ENCODE data around the gene FSTL5. TPM values are rescaled to one million over a fixed set of nuclear protein-coding genes. Genes with fewer than 3 reads are reported as not detected.

Gene FSTL5
- total and polyA plus RNA-seq, 2 of the 8 experiments (the other 6 are each of a cell fraction or from before 2014, with no cell fraction given): 0.09 to 0.32 TPM

- Histone ChIP-seq H3K27ac (ENCODE audit: low read depth, low read length) (no peak overlapping the region), H2BK5ac (ENCODE audit: low read depth, low read length) (no peak overlapping the region), H4K5ac (ENCODE audit: insufficient read length, low read depth, low read length) (no peak overlapping the region), H3K4me3 (ENCODE audit: extremely low read depth in 1 of 4, insufficient read depth in 2 of 4, low read depth in 3 of 4, low read length in 4 of 4) (no peak overlapping the region), H3K4ac (replicated peaks; ENCODE audit: insufficient read length, low read depth, low read length) (no peak overlapping the region), H3K18ac (ENCODE audit: extremely low read depth, low read length) (no peak overlapping the region), H4K8ac (ENCODE audit: extremely low read depth, insufficient read depth, low read length) (no peak overlapping the region), H2BK15ac (ENCODE audit: low read length) (no peak overlapping the region), H3K79me2 (ENCODE audit: control insufficient read depth in 1 of 2, insufficient read depth in 2 of 2, low read length in 2 of 2) (no peaks in the 10 kb centered on the region), H3K23ac (ENCODE audit: insufficient read length) (no peak overlapping the region), H2AK5ac (ENCODE audit: low read depth, low read length) (no peak overlapping the region), H4K20me1 (replicated peaks in 1 of 2; ENCODE audit: control insufficient read depth in 1 of 2, insufficient read depth in 2 of 2, low read length in 2 of 2) (no peaks in the 10 kb centered on the region), H3K27me3 (replicated peaks in 1 of 4; ENCODE audit: control insufficient read depth in 3 of 4, extremely low read depth in 1 of 4, insufficient read depth in 3 of 4, low read length in 3 of 4) (no peaks in the 10 kb centered on the region), H3K23me2 (ENCODE audit: low read depth, low read length) (no peaks in the 10 kb centered on the region), H3K9ac (replicated peaks in 1 of 4; ENCODE audit: extremely low read depth in 1 of 4, low read depth in 3 of 4, low read length in 3 of 4) (no peak overlapping the region), H3K4me2 (ENCODE audit: insufficient read depth in 1 of 2, low read depth in 2 of 2, low read length in 2 of 2) (no peak overlapping the region), H2BK12ac (ENCODE audit: low read depth, low read length) (no peak overlapping the region), H3K36me3 (ENCODE audit: control insufficient read depth in 2 of 4, insufficient read depth in 4 of 4, low read length in 3 of 4) (no peaks in the 10 kb centered on the region), H3K4me1 (replicated peaks in 1 of 4; ENCODE audit: control insufficient read depth in 3 of 4, insufficient read depth in 4 of 4, low read length in 3 of 4) (no peaks in the 10 kb centered on the region), H2AFZ (ENCODE audit: low read length) (no peak overlapping the region), H3K79me1 (ENCODE audit: low read depth, low read length) (no peaks in the 10 kb centered on the region), H3K56ac (replicated peaks; ENCODE audit: insufficient read length, low read depth, low read length) (no peak overlapping the region), H2BK120ac (replicated peaks; ENCODE audit: low read depth, low read length) (no peak overlapping the region), H2BK20ac (ENCODE audit: low read length) (no peak overlapping the region), H3K9me3 (ENCODE audit: insufficient read depth in 2 of 2, low read depth in 1 of 2, low read length in 1 of 2) (no peaks in the 10 kb centered on the region), H3K14ac (ENCODE audit: insufficient read length) (no peak overlapping the region), H4K91ac (replicated peaks; ENCODE audit: insufficient read length, low read length) (no peak overlapping the region)
- TF ChIP-seq YY1 (IDR thresholded peaks at IDR 0.05; ENCODE audit: low read depth, low read length) (no peak), HDAC6 (IDR thresholded peaks at IDR 0.05; ENCODE audit: low read depth, low read length) (no peak), SUZ12 (IDR thresholded peaks at IDR 0.05; ENCODE audit: low read length) (no peak), ATF3 (IDR thresholded peaks at IDR 0.05; ENCODE audit: insufficient read depth, low read depth, low read length) (no peak), SP4 (IDR thresholded peaks at IDR 0.05; ENCODE audit: low read length) (no peak), CEBPB (IDR thresholded peaks at IDR 0.05; ENCODE audit: low read depth, low read length) (no peak), BRCA1 (IDR thresholded peaks at IDR 0.05; ENCODE audit: low read depth, low read length) (no peak)
- DNase-seq (ENCODE audit: low read depth in 1 of 2, low spot score in 2 of 2) (no peak), FAIRE-seq (no peak)
- 88% methylated on average over 2 of the region's 2 CpGs; no CpG with 5 or more reads in 1 of the 2 experiments for WGBS, 2 experiments (ENCODE audit: extremely low coverage in 1 of 2, insufficient coverage in 1 of 2, insufficient read length in 1 of 2, insufficient replicate concordance in 2 of 2, low coverage in 1 of 2, low lambda C conversion rate in 2 of 2, missing lambda C conversion rate in 1 of 2)
- ChIA-PET CTCF (ENCODE audit: partially characterized antibody) (no interaction called here), POLR2A (ENCODE audit: partially characterized antibody) (no interaction called here)
These were observed 700.4 kb downstream of the FSTL5 start for GRCh38 chr4:161463436-161463835.

Data from H1 (cell line).